Astrocyte (in vitro differentiated cells and primary cell): ENCODE data around the gene M6PR. TPM values are rescaled to one million over a fixed set of nuclear protein-coding genes. Genes with fewer than 3 reads are reported as not detected.

Experiments used
- DNase-seq: peaks from one replicate; pipeline ENCODE4 v3.0.0-alpha.2; 2010; ENCODE audit warnings: low read depth
- FAIRE-seq: peaks from 2 replicates; lab custom pipeline; 2011; peaks lifted over from hg19 to GRCh38; lab: Jason Lieb, UNC
- H2AFZ ChIP-seq: 2 replicates; pipeline ENCODE4 v1.6.0; 2012; ENCODE audit warnings: low read depth, low read length, inconsistent platforms
- H3K27ac ChIP-seq: 2 replicates; pipeline ENCODE4 v1.5.1; 2011; ENCODE audit warnings: low read depth, low read length, inconsistent platforms
- H3K27me3 ChIP-seq: 2 replicates; pipeline ENCODE4 v1.6.0; 2011; ENCODE audit warnings: low read length, inconsistent platforms; ENCODE audit not compliant: insufficient read depth
- H3K36me3 ChIP-seq: 2 replicates; pipeline ENCODE4 v1.5.1; 2011; ENCODE audit warnings: low read length, inconsistent platforms; ENCODE audit not compliant: insufficient read depth
- H3K4me1 ChIP-seq: 2 replicates; pipeline ENCODE4 v1.5.1; 2011; ENCODE audit warnings: low read length, inconsistent platforms; ENCODE audit not compliant: insufficient read depth
- H3K4me2 ChIP-seq: 2 replicates; pipeline ENCODE4 v1.6.0; 2012; ENCODE audit warnings: low read length, inconsistent platforms
- H3K4me3 ChIP-seq: 2 replicates; pipeline ENCODE4 v1.5.1; 2011; ENCODE audit warnings: low read depth, mild to moderate bottlenecking, low read length, inconsistent platforms; ENCODE audit not compliant: insufficient read depth
- H3K79me2 ChIP-seq: 2 replicates; pipeline ENCODE4 v1.6.0; 2012; ENCODE audit warnings: mild to moderate bottlenecking, low read length, inconsistent platforms; ENCODE audit not compliant: insufficient read depth
- H3K9ac ChIP-seq: 2 replicates; pipeline ENCODE4 v1.6.0; 2012; ENCODE audit warnings: mild to moderate bottlenecking, low read length, inconsistent platforms
- H3K9me3 ChIP-seq: 2 replicates; pipeline ENCODE4 v1.5.1; 2012; ENCODE audit warnings: low read depth, mild to moderate bottlenecking, low read length, inconsistent platforms; ENCODE audit not compliant: insufficient read depth
- H4K20me1 ChIP-seq: 2 replicates; pipeline ENCODE4 v1.6.0; 2012; ENCODE audit warnings: low read length, inconsistent platforms; ENCODE audit not compliant: insufficient read depth
- H3K27ac Mint-ChIP-seq: one replicate; pipeline ENCODE4 v1.8.0; 2021; ENCODE audit warnings: mild to moderate bottlenecking, mixed read lengths; ENCODE audit not compliant: unreplicated experiment
- H3K27me3 Mint-ChIP-seq: one replicate; pipeline ENCODE4 v1.8.0; 2021; ENCODE audit warnings: low read depth, mixed read lengths; ENCODE audit not compliant: unreplicated experiment
- H3K36me3 Mint-ChIP-seq: one replicate; pipeline ENCODE4 v1.8.0; 2021; ENCODE audit warnings: low read depth, mixed read lengths; ENCODE audit not compliant: unreplicated experiment
- H3K4me1 Mint-ChIP-seq: one replicate; pipeline ENCODE4 v1.8.0; 2021; ENCODE audit warnings: low read depth, mixed read lengths; ENCODE audit not compliant: unreplicated experiment
- H3K4me3 Mint-ChIP-seq: one replicate; pipeline ENCODE4 v1.8.0; 2021; ENCODE audit warnings: mild to moderate bottlenecking, moderate library complexity, mixed read lengths; ENCODE audit not compliant: unreplicated experiment
- H3K9me3 Mint-ChIP-seq: one replicate; pipeline ENCODE4 v1.8.0; 2021; ENCODE audit warnings: mild to moderate bottlenecking, mixed read lengths; ENCODE audit not compliant: unreplicated experiment
- CTCF ChIP-seq: IDR thresholded peaks from 2 replicates; pipeline ENCODE4 v1.5.1; 2011; ENCODE audit warnings: low read depth, mild to moderate bottlenecking, inconsistent platforms, low read length, moderate library complexity; ENCODE audit not compliant: insufficient read depth
- EZH2 ChIP-seq: IDR thresholded peaks from 2 replicates; pipeline ENCODE4 v1.6.1; 2012; ENCODE audit warnings: mild to moderate bottlenecking, low read length, inconsistent platforms; ENCODE audit not compliant: insufficient read depth
- total RNA-seq: library from RNA; stranded (reverse); gene quantifications from 2 replicates; pipeline ENCODE4 v1.2.1, GENCODE V29; 2021

M6PR gene
- total RNA-seq, 1 donor from 2014 or later = 159 TPM

GRCh38 chr12:8970432-8970831, 21.0 kb upstream of the M6PR start:
- Mint-ChIP-seq H3K4me1 (no peaks in the 10 kb centered on the region), H3K27ac (no peak overlapping the region), H3K4me3 (no peak overlapping the region), H3K9me3 (peaks cover 4% of the 10 kb centered on the region), H3K27me3 (no peaks in the 10 kb centered on the region), H3K36me3 (no peaks in the 10 kb centered on the region)
- Histone ChIP-seq H3K79me2 (no peaks in the 10 kb centered on the region), H3K27me3 (no peaks in the 10 kb centered on the region), H3K9me3 (peaks cover 7% of the 10 kb centered on the region), H3K4me3 (no peak overlapping the region), H3K4me2 (no peak overlapping the region), H4K20me1 (no peaks in the 10 kb centered on the region), H3K27ac (no peak overlapping the region), H3K36me3 (no peaks in the 10 kb centered on the region), H3K9ac (no peak overlapping the region), H2AFZ (no peak overlapping the region), H3K4me1 (no peaks in the 10 kb centered on the region)
- no peak for FAIRE-seq
- no peak for DNase-seq
- TF ChIP-seq CTCF (no peak), EZH2 (no peak)

- Mint-ChIP-seq H3K4me3 (no peak overlapping the region), H3K27me3 (no peaks in the 10 kb centered on the region), H3K36me3 (no peaks in the 10 kb centered on the region), H3K9me3 (peaks cover 4% of the 10 kb centered on the region), H3K27ac (no peak overlapping the region), H3K4me1 (no peaks in the 10 kb centered on the region)
- no peaks in the 10 kb centered on the region for H3K36me3 ChIP-seq
- no peaks in the 10 kb centered on the region for H4K20me1 ChIP-seq
- H2AFZ ChIP-seq = no peak overlapping the region
- no peak for DNase-seq
- no peaks in the 10 kb centered on the region for H3K4me1 ChIP-seq
- H3K9ac ChIP-seq = no peak overlapping the region
- H3K9me3 ChIP-seq = peaks cover 7% of the 10 kb centered on the region
- no peak overlapping the region for H3K4me3 ChIP-seq
- H3K4me2 ChIP-seq = no peak overlapping the region
- TF ChIP-seq CTCF = no peak
- TF ChIP-seq EZH2 = no peak
- FAIRE-seq = no peak
- H3K27me3 ChIP-seq = no peaks in the 10 kb centered on the region
- H3K79me2 ChIP-seq = no peaks in the 10 kb centered on the region
- no peak overlapping the region for H3K27ac ChIP-seq
These were observed 20.5 kb upstream of the M6PR start for GRCh38 chr12:8969861-8970411.

GRCh38 chr12:8968761-8969160, 19.3 kb upstream of the M6PR start:
- DNase-seq (no peak), FAIRE-seq (no peak)
- Histone ChIP-seq H3K27me3 (no peaks in the 10 kb centered on the region), H3K9me3 (peaks cover 7% of the 10 kb centered on the region), H3K9ac (no peak overlapping the region), H3K4me3 (no peak overlapping the region), H3K27ac (no peak overlapping the region), H3K36me3 (no peaks in the 10 kb centered on the region), H2AFZ (no peak overlapping the region), H3K4me1 (no peaks in the 10 kb centered on the region), H3K79me2 (no peaks in the 10 kb centered on the region), H4K20me1 (no peaks in the 10 kb centered on the region), H3K4me2 (no peak overlapping the region)
- peaks cover 8% of the 10 kb centered on the region for H3K9me3 Mint-ChIP-seq
- no peaks in the 10 kb centered on the region for H3K27me3 Mint-ChIP-seq
- H3K4me3 Mint-ChIP-seq = no peak overlapping the region
- TF ChIP-seq EZH2 (no peak), CTCF (no peak)
- no peak overlapping the region for H3K27ac Mint-ChIP-seq
- H3K36me3 Mint-ChIP-seq = no peaks in the 10 kb centered on the region
- no peaks in the 10 kb centered on the region for H3K4me1 Mint-ChIP-seq
